Type B pancreatic cell (in vitro differentiated cells): Measurements from ENCODE around the gene KRTAP1-1. TPM values are rescaled to one million over a fixed set of nuclear protein-coding genes. Genes with fewer than 3 reads are reported as not detected.
"Not testable (repeated sequence)": the region's sequence is repeated elsewhere in the genome, so short reads cannot be mapped to it uniquely, and the experiment has no call there.

ENCODE experiments used
- DNase-seq: peaks from one replicate; pipeline ENCODE4 v3.0.0; 2021; ENCODE audit warnings: mixed read lengths; ENCODE audit not compliant: unreplicated experiment; ENCODE audit errors: extremely low spot score
- H3K27ac Mint-ChIP-seq: 2 replicates; pipeline ENCODE4 v1.8.0; 2021; ENCODE audit warnings: mild to moderate bottlenecking, mixed read lengths
- H3K27me3 Mint-ChIP-seq: 2 replicates; pipeline ENCODE4 v1.8.0; 2021; ENCODE audit warnings: mixed read lengths
- H3K36me3 Mint-ChIP-seq: 2 replicates; pipeline ENCODE4 v1.8.0; 2021; ENCODE audit warnings: mixed read lengths
- H3K4me1 Mint-ChIP-seq: one replicate; pipeline ENCODE4 v1.8.0; 2021; ENCODE audit warnings: mixed read lengths; ENCODE audit not compliant: unreplicated experiment
- H3K4me3 Mint-ChIP-seq: 2 replicates; pipeline ENCODE4 v1.8.0; 2021; ENCODE audit warnings: mild to moderate bottlenecking, mixed read lengths
- H3K9me3 Mint-ChIP-seq: 2 replicates; pipeline ENCODE4 v1.8.0; 2021; ENCODE audit warnings: mixed read lengths
- CTCF ChIP-seq: fragments of 200-600 bp; sonication (generic); conservative IDR thresholded peaks from 2 replicates; pipeline ENCODE4 v1.5.0; 2021; ENCODE audit warnings: antibody characterized with exemption, mild to moderate bottlenecking
- total RNA-seq: library from RNA; stranded (reverse); gene quantifications from 2 replicates; pipeline ENCODE4 v1.2.1, GENCODE V29; 2021; ENCODE audit warnings: low replicate concordance

The KRTAP1-1 gene
- total RNA-seq, 1 donor from 2014 or later, result not detected

GRCh38 chr17:41071606-41072360 is 30.5 kb upstream of the KRTAP1-1 start:
- Mint-ChIP-seq H3K27me3 (peaks cover 4% of the 10 kb centered on the region), H3K4me1 (peaks cover 9% of the 10 kb centered on the region), H3K27ac (no peak overlapping the region), H3K4me3 (no peak overlapping the region), H3K36me3 (no peaks in the 10 kb centered on the region), H3K9me3 (no peaks in the 10 kb centered on the region)
- TF ChIP-seq CTCF, result no peak
- DNase-seq, result no peak

GRCh38 chr17:41069031-41069430 is 27.8 kb upstream of the KRTAP1-1 start:
- no peak for DNase-seq
- Mint-ChIP-seq H3K36me3 (no peaks in the 10 kb centered on the region), H3K27ac (no peak overlapping the region), H3K9me3 (no peaks in the 10 kb centered on the region), H3K4me3 (no peak overlapping the region), H3K27me3 (no peaks in the 10 kb centered on the region), H3K4me1 (peaks cover 9% of the 10 kb centered on the region)
- TF ChIP-seq CTCF, result no peak

GRCh38 chr17:41067281-41067680 is 26.0 kb upstream of the KRTAP1-1 start:
- Mint-ChIP-seq H3K4me3 (no peak overlapping the region), H3K27ac (peak overlapping the region; percentile 14), H3K27me3 (no peaks in the 10 kb centered on the region), H3K36me3 (no peaks in the 10 kb centered on the region), H3K4me1 (peaks cover 9% of the 10 kb centered on the region), H3K9me3 (no peaks in the 10 kb centered on the region)
- no peak for TF ChIP-seq CTCF
- DNase-seq, result no peak

GRCh38 chr17:41065829-41066624 is 24.8 kb upstream of the KRTAP1-1 start, which contains the start of gene KRTAP2-4:
KRTAP2-4 (minus strand) TSS chr17:41065879; CDS start chr17:41065845, 34 bp downstream.
- H3K36me3 Mint-ChIP-seq, result no peaks in the 10 kb centered on the region
- no peak within 1 kb of the TSS for H3K27ac Mint-ChIP-seq
- peaks cover 16% of the 10 kb centered on the region for H3K4me1 Mint-ChIP-seq
- H3K9me3 Mint-ChIP-seq, result no peaks in the 10 kb centered on the region
- DNase-seq, result no peak
- no peaks in the 10 kb centered on the region for H3K27me3 Mint-ChIP-seq
- H3K4me3 Mint-ChIP-seq, result no peak within 1 kb of the TSS
- no peak for TF ChIP-seq CTCF

GRCh38 chr17:41065016-41065689 is 23.9 kb upstream of the KRTAP1-1 start:
- not testable (repeated sequence) for H3K27ac Mint-ChIP-seq, H3K4me3 Mint-ChIP-seq, H3K27me3 Mint-ChIP-seq, DNase-seq, H3K9me3 Mint-ChIP-seq, H3K36me3 Mint-ChIP-seq
- H3K4me1 Mint-ChIP-seq, result peaks cover 21% of the 10 kb centered on the region
